ENCODE data around the gene PGRMC1. TPM values are rescaled to one million over a fixed set of nuclear protein-coding genes. Genes with fewer than 3 reads are reported as not detected.

The PGRMC1 gene
- total RNA-seq, 1 experiment from 2014 or later = 174 TPM

Other genes starting within 250 kb of the PGRMC1 start
- not detected in 2 replicates for gene CT47C1, start 163.3 kb upstream of the PGRMC1 start, total RNA-seq (2014; rRNA removed)
- not detected in 2 replicates for gene KIAA1210, start 108.5 kb upstream of the PGRMC1 start, total RNA-seq (2014; rRNA removed)
- gene SLC25A43, start 163.1 kb downstream of the PGRMC1 start, total RNA-seq (2014; rRNA removed) = 17.0 and 17.8 TPM in 2 replicates
- gene SLC25A5, start 232.2 kb downstream of the PGRMC1 start, total RNA-seq (2014; rRNA removed) = 232 and 250 TPM in 2 replicates